HG02678 (cell line): ENCODE measurements around the gene EDAR.

Source experiments
- ATAC-seq: cut with Tn5 transposase; IDR thresholded peaks from one replicate; pipeline ENCODE4 v1.9.1; 2021; ENCODE audit warnings: mild to moderate bottlenecking, moderate library complexity; ENCODE audit not compliant: unreplicated experiment

Gene EDAR

DNA sequence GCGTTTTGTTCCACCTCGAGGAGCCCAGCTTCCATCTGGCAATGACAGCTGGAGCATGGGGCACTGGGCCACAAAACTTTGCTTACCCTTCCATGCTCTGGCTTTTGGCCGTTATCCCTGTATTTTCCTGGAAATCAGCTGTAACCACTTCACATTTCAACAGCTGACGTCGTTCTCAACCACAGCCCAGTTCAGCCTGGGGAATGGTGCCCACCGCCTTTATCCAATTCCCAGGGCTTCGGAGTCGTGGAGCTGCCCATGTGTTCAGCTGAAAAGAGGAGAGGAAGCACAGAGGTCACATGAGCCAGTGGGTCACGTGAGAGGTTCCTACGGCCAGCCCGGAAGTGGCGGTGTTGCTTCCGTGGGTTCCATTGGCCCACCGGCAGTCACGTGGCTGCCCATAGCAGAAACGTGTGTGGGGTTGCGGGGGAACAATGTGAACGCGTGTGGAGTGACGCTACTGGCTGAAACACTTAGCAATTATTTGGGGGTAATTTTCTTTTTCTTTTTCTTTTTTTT is 16.7 kb upstream of the EDAR start:
- ATAC-seq = no peak

DNA sequence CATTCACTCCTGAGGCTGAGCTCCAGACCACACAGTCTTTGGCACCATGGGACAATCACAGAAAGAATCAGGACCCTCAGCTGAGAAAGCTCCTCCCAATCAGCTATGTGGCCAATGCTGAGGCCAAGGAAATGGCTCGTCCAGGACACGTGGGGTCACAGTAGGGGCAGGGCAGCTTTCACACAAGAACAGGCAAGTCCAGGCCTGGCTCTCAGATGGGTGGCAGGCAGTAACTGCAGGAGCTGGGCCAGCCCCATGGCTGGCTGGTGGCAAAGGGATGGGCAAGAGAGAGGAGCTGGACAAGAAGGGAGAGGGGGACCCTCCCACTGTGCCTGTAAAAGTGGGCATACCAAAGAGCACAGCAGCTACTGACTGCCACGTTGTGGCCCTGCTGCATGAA is 12.2 kb upstream of the EDAR start:
- no peak for ATAC-seq

DNA sequence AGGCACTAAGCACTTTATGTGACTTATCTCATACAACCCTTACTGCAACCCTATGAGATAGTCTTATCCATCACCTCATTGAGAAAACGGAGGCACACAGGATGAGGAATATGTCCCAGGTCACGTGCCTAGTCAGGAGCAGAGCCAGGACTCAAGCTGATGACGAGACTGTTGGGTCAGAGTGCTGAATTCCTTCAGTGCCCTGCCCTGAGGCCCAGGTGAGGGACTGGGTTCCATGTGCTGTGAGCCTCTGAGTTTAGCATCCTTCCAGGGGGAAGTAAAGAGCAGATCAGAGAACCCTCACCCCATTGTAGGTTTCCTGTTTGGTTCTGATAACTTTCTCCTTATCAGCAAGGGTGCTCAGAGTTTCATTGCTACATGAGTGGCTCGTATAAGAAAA is 11.7 kb upstream of the EDAR start:
- ATAC-seq = no peak

DNA sequence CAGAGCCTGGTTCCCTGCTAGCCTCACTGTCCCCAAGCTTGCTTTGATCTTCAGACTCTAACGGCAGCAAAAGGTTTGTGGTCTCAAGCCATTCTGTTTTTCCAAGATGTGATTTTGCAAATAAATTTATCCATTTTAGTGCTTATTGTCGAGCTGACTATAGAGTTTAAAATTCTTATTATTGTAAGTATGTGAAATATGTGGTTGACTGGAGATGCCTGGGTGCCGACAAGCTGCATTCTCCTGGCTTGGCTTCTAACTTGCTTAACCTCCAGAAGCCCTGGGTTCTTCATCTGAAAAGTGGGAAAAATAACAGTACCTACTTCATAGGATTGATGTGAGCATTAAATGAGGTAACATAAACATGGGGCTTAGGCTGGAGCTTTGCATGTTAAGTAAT is 9.9 kb upstream of the EDAR start:
- no peak for ATAC-seq

DNA sequence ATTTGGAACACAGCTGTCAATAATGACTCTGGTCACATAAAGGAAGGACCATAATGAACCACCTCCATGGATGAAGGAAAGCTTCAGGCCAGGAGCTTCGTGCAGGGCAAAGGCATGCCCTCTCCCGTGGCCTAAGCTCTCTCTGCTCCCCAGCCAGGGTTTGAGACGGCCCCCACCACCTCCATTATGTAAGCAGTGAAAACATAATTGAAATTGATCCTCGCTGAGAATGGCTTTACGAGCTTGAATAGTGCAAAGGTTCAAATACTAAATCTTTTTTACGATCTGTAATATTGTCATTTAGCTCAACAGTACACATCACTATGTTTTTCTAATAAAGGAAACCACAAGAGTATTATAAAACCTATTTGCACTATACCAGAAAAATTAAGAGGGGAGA is 5.2 kb upstream of the EDAR start:
- ATAC-seq = no peak

DNA sequence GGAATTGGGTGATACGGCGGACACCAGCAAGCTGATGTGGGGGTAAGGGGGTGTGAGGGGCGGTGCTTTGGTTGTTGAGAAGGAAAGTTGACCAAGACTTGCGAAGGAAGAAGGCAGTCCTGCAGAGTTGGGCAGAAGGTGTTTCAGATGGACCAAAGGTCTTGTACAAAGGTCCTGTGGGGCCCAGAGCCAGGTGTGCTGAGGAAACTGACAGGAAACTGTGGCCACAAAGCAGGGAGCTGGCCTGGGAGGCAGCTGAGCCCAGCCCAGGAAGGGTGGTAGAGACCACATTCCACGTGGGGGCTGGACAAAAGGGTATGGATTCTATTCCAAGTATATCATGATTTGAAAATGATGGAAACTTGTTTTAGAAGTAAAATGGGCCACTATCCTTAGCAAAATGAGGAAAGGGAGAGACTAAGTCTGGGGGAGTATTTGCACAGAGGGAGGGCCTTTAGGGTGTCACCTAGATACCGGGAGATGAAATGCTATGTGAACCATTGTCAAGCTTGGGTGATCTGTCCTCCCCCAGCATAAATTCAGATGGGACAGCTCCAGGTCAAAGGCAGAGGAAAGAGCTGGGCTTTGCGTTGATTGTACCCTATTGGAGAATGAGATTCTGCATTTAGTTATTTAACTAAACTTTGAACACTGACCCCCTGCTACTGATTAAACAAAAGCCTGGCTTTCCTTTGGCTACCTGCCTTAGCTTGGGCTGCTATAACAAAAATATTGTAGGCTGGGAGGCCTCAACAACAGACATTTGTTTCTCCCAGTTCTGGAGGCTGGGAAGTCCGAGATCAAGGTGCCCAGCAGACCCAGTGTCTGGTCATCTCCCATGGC is 4.3 kb upstream of the EDAR start:
- ATAC-seq = no peak

DNA sequence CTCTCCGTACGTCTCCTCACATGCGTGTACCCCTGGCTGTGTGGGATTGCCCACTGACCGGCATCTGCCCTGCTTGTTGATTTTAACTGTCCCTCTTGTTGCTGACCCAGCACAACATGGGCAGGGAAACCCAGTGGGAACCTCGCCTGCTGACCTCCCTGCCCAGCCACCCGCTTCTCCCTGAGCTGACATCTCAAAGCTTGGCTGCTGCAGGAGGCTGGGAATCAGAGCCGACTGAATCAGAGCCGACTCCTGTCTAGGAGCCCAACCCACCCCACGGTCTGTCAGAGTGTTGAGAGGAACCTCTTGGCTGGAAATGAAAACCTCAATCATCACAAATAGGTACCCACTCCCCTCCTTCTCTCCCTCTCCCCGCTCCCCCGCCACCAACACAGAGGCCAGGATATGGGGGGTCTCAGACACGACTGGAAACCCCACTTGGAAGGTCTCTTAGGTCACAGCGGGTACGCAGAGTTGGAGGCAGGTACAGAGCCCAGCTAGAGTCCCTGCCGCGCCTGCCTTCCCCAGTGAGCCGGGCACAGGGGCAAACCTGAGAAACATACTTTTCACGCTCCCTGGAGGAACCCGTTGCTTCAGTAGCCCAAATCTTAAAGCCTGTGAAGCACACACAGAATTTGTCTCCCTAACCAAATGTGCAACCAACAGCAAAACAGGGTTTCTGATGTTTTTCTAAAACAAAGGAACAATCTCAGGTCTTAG is 784 bp downstream of the EDAR start:
- no peak for ATAC-seq

DNA sequence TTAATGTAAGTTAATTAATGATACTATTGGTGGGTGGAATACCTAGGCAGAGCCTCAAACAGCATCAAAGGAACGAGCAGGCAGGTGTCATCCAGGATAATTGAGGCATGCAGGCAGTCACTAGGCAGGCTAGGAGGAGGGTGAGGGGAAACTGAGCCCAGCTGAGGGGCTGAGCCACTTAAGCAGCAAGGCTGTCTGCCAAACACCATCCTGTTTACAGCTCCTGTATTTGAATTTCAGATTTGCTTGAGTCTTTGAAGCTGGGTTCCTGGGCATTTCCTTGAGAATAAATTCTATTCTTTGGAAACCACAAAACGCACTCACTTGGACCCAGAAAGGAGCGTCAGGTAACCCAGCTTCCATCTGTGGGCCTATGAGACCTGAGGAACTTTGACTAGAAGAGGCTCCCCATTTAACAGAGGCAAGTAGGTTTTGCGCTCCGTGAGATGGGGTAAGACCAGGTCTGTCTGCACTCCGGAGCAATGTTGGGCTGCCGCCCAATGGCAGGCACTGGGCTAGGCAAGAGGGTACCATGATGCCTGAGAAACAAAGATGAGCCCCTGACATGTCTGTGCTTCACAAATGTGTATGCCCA is 2.0 kb downstream of the EDAR start:
- ATAC-seq = no peak

DNA sequence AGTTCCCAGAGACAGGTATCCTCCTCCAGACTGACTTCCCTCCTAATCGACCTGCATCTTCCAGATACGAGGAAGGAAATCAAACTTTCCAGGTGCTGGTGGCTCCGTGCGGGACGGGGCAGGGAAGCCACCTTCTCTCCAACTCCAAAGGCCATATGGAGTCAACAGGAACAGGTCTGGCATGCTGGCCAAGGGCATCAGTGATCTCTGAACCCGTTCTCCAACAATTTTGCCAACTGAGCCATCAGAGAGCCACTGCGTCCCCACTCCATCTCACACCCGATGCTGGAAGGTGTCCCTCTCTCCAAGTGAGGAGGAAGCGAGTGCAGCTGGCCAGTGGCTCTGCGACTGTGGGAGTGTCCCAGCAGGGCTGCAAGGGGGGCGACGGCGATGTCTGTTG is 5.4 kb downstream of the EDAR start:
- no peak for ATAC-seq

DNA sequence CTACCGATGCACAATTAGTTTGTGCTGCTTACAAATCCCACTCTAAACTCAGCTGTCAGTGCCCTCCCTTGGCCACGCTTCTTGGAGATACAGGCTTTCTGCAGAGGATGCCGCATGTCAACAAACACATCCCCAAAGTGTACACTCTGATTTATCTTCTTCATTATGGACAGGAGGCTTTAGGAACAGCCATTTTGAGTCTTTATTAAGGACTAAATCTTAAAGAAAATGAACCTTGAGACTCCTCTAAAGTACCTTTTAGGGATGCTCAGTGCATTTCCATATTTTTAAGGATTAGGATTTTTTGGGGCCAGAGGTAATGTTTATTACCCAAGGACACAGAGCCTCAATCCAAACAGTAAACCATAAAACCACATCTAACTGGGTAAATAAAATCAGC is 6.0 kb downstream of the EDAR start:
- no peak for ATAC-seq

DNA sequence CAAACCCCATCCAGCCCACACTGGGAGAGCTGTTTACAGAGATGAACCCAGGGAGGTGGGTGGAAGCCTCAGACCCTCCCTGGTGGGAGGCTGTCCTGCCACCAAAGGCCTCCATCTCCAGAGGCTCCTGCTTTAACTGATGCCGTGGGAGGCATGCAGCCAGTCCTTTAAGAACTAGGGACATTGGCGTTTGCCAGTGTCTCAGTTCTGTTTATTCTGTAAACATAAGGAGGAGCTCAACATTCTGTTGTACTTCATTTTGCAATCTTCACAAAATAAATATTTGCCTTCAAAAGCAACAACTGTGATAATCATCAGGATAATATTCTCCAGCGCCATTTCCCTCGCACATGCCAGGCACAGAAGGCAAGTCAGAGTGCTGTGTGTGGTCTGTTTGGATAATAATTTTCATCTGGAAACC is 6.8 kb downstream of the EDAR start:
- ATAC-seq = no peak

DNA sequence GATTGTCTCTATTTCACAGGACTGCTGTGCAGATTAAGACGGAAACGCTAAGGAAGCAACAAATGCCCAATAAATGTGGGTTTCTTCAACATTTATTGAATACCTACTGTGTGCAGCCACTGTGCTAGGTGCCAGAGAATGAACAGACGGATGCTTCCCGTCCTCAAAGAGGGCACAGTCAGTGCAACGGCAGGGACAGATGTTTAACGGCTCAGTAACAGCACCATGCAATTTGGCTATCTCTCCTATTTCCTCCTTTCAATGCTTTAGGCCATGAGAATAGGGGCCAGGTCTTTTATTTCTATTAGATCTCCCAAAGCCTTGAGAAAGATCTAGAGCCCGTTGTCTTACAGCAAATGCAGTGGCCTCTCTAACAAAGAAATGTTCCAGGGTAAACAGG is 7.2 kb downstream of the EDAR start:
- no peak for ATAC-seq

DNA sequence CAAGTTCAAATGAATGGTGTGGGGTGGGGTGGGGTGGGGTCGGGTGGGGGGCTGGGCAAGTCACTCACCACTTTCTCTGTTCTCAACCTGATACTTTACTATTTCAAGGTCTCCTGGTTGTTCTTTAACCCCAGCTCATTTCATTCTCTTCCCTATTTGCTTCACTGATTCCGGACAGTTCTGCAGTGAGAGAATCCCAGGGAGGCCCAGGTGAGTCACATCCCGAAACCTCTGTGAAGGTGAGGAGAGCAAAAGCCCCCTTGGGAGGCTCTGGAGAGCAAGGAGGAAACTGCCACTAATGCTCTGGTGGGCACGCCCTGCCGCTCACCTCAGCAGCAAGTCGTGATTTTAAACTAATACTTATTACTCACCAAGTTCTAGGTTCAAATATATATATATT is 8.9 kb downstream of the EDAR start:
- no peak for ATAC-seq

DNA sequence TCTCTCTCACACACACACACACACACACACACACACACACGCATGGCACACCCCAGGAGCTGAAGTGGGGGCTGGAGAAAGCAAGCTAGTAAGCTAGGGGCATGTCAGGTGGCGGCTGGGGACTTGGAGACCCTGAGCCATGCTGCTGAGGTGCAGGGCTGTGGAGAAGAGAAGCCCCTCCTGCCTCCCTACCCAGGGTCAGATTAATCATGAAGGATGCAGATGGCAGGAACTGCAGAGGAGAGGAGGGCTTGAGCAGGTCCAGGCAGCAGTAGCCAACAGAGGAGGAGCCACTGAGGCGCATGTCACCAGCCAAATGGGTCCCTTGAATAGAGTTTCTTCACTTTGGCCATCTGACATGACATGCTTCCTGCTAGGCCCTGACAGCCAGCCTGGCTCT is 9.6 kb downstream of the EDAR start:
- no peak for ATAC-seq

DNA sequence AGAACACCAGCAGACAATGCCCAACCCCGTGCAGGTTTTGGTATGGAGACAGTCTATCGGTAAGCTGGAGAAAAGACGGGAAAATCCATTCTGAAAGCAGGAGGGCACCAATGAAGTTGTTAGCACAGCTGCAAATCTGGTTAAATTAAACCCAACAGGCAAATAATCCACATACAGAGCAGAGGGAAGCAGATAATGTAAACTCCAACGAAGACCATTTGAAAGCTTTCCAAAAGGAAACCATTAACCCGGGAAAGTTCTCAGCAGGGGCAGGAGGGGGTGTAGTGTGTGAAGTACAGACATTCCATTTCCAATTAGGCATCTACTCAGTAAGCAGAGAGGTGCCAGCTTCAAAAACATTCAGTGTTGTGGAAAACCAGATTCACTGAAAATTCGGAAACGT is 10.3 kb downstream of the EDAR start:
- ATAC-seq = no peak

DNA sequence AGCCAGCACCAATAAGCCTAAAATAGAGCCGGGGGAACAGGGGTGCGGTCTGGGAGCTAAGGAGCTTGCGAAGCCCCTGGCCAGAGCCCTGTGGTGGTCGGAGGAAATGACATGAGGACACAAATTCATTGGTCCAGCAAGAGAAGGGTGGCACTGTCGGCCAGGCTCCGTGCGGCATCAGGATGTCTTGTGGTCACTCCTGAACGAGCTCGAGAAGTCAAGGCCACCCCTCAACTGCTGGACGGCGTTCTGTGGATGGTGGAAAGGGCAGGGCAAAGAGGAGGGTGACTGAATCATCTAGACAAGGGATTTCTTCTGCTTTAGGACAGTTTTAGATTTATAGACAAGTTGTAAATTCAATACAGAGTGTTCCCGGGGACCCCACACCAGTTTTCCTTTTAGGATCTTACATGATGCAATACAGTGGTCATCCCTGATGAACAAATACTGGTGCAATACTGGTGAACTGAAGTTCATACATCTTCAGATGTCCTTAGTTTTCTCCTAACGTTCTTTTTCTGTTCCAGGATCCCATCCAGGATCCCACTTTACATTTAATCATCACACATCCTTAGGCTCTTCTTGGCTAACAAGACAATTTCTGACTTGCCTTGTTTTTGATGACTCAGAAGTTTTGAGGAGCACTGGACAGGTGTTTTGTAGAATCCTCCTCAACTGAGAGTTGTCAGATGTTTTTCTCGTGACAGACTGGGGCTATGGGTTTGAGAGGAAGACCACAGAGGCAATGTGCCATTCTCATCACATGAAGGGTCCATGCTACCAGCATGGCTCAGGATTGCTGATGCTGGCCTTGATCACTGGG is 13.2 kb downstream of the EDAR start:
- ATAC-seq = no peak

DNA sequence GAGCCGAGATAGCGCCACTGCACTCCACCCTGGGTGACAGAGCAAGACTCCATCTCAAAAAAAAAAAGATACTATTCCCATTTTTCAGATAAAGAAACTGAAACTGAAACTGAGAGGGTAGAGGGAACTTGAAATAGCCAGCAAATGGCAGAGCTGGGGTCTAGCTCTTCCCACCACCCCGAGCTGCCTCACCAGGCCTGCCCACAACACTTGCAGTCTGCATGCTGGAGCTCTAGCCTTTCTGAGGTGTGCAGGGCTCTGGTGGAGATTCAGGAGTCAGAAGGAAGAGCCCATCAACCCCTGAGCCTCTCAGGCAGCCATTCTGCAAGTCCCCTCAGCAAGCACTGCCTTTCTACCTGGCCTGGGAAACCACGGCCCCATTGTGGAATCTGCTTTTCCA is 14.3 kb downstream of the EDAR start:
- no peak for ATAC-seq

DNA sequence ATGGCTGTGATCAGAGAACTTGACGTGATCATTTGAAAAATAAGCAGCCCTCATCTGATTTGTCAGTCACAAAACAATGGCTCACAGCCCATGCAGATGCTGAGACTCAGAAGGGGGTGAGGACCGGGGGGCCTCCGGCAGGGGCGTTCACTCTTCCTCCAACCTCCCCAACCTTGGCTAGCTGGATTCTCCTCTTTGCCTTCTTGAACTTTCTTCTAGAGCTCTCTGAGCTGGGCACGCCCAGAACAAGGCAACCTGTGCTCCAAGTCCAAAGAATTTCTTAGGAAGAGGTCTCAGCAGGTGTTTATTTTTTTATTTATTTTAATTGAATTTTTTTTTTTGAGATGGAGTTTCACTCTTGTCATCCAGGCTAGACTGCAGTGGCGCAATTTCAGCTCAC is 16.4 kb downstream of the EDAR start:
- ATAC-seq = no peak

DNA sequence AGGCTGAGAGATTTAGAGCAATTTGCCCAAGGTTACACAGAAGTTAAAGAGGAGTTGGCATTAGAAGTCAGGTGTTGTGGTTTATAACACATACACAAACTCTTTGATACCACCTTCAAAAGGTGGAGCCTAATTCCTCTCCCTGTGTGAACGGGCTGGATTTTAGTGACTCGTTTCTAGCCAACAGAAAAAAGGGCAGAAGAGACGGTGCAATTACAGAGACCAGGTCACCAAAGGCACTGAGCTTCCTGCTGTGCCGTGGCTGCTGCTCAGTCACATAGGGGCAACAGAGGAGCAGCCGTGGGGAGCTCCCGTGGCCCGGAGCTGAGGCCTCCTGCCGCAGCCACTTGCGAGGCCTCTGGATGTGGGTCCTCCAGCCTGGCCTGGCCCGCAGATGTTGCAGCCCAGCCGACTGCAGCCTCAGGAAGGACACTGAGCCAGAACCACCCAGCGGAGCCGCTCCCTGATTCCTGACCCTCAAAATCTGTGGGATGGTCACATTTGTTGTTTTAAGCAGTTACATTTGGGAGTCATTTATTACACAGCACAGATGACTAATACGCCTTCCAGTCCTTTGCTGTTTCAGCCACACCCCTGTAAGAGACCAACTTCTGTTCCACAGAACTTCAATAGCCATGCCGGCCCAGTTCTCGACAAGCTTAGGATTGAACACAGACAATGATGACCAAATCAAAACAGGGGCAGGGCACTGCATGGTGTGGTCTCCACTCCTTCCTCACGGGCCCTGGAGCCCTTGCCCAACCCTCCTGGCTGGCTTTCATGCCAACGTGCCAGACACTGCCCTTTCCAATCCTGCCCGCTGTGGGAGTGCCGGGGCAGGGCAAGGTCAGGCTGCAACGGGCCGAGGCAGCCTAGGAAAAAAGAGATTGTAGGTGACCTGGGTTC is 17.1 kb downstream of the EDAR start:
- ATAC-seq = no peak

DNA sequence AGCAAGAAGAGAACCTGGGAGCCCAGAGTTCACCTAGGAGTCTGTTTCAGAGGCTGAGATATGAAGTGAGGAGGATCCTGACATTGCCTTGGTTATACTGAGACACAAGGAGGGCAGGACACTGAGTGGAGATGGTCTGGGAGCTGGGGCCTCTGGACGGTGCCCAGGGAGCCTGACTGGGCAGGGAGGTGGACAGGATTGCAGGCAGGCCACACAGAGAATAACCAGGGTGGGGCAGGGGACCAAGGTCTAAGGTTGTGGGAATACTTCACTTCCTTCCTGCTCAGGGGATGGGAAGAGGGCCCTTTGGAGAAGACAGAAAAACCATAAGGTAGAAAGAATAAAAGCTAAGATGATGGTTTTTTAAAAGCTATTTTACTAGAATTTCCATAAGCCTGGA is 18.7 kb downstream of the EDAR start:
- no peak for ATAC-seq
